HG03108 (cell line): ENCODE results near the gene AP1M2.
"Not testable (repeated sequence)": the region's sequence is repeated elsewhere in the genome, so short reads cannot be mapped to it uniquely, and the experiment has no call there.

Experiments used
- ATAC-seq: cut with Tn5 transposase; IDR thresholded peaks from one replicate; pipeline ENCODE4 v1.9.1; 2021; ENCODE audit warnings: moderate library complexity; ENCODE audit not compliant: unreplicated experiment

The AP1M2 gene

GRCh38 chr19:10565567-10566407, 21.3 kb downstream of the AP1M2 start, which contains the start of gene KRI1:
TSS of gene KRI1 (minus strand) at chr19:10566010. CDS start at chr19:10565999, 11 bp downstream.
- ATAC-seq: peak; percentile 38

DNA sequence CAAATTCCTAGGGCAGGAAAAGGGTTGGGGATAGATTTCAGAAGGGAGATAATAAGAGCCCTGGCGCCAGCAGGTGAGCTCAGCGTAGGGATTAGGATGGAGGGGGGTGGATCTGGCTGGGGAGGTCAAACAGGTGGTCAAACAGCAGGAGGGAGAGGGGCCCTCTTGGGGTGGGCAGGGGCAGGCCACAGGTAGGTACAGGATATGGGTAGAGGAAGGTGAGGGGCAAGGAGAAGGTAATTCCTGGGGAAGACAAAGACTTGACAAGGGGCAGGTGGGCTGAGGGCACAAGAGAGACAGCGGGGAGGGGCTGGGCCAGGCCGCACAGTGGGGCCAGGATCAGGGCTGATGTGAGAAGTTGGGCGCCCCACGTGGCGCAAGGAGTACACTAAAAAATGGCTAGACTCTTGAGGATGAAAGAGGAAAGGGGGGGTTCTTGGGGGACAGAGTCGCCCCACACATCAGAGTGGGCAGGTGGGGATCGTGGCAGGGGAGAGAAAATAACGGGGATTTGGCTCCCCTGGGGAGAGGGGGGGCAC, 22.0 kb downstream of the AP1M2 start:
- ATAC-seq: no peak

DNA sequence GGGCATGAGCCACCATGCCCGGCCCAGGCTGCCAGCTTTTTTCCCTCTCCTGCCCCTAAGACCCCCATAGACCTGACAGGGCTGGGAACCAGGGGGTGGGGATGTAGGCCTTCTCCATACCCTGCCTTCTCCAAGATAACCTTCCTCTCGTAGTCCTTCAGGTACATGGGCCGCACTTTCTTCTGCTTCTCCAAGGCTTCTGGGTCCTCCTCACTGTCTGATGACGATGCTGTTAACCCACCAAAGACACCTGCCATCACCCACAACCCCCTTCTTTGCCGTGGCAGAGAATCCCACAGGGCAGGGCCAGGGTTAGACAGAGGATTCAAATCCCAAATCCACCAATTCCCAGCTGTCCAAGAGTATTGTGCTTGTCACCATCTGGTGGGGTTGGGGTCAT, 24.5 kb downstream of the AP1M2 start:
- no peak for ATAC-seq

DNA sequence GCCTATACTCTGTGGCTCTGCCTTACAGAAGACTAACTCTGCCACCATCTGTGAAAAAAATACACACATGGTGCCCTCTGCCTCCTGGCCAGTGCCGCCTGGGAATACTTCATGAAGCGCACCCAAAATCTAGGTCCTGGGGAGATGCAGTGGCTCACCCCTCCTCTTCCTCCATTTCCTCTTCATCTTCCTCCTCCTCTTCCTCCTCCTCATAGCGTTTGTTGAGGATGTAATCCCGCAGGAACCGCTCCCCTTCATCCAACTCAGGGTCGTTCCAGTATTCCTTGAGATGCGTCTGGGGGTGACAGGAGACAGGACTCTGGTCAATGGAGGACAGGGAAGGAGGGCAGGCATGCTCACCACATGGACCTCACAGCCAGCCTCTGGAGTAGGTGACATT, 27.0 kb downstream of the AP1M2 start:
- no peak for ATAC-seq

DNA sequence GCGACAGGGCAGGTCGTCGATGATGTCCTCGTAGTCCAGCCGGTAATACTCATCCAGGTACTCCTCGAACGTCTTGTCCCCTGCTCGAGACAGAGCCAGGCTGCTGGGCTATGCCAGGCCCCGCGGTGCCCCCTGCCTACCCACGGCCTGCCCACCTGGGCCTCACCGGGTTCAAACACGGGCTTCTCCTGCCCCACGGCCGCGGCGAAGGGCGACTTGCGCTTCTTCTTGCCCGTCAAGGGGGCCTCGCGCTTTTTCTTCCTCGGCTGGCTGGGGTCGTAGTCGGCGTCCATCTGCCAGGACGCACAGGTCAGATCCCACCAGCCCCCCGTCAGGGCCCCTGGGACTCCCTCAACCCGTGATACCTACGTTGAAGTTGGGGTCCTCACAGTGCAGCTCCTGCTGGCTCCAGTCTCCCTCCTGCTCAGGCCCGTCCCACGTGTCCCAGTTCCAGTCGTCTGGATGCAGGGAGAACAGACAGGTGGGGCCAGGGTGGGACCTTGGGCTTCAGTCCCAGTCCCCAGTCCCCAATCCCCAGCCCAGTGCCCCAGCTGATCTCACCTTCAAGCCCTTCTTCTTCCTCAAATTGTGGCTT, 29.4 kb downstream of the AP1M2 start:
- ATAC-seq: no peak

- ATAC-seq: no peak
Measured at GRCh38 chr19:10555610-10555973, 31.5 kb downstream of the AP1M2 start.

DNA sequence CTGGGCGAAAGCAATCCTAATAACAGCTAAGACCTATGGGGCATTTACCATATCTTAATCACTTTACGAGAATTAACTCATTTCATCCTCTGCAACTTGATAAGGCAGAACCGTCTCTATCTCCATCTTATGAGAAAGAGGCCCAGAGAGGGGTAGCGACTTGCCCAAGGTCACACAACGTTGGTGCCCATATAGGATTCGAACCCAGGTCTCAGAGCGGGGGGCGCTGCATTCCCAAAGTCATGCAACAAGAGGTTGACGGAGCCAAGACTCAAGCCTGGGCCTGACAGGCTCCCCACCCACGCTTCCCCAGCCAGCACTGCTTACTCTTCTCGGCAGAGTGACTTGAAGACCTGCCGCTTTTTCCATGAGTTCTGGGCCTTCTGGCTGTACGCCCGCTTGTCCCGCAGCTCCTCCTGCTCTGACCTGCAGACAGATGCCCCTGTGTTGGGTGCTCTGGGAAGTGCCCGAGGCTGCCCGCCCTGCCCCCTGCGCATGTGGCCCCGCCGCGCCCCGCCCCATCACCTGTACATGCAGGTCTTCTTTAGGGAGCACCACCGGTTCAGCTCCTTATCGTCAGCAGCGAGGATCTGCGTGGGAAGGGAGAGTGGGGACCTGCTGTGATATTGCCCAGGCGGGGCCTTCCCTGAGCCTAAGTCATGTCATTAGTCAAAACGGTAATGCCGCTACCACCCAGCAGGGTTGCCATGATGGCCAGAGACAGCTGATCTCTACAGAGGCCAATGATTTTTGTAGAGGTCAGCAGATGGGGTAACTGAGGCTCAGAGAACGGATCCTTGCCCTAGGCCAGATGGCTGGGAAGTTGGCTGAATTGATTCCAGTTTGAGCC, 32.1 kb downstream of the AP1M2 start:
- ATAC-seq: no peak

- peak; percentile 61 for ATAC-seq
Measured at GRCh38 chr19:10553943-10554381, 33.1 kb downstream of the AP1M2 start.

- no peak for ATAC-seq
Measured at GRCh38 chr19:10553087-10553667, 33.9 kb downstream of the AP1M2 start.

GRCh38 chr19:10552510-10553053, 34.5 kb downstream of the AP1M2 start:
- no peak for ATAC-seq

DNA sequence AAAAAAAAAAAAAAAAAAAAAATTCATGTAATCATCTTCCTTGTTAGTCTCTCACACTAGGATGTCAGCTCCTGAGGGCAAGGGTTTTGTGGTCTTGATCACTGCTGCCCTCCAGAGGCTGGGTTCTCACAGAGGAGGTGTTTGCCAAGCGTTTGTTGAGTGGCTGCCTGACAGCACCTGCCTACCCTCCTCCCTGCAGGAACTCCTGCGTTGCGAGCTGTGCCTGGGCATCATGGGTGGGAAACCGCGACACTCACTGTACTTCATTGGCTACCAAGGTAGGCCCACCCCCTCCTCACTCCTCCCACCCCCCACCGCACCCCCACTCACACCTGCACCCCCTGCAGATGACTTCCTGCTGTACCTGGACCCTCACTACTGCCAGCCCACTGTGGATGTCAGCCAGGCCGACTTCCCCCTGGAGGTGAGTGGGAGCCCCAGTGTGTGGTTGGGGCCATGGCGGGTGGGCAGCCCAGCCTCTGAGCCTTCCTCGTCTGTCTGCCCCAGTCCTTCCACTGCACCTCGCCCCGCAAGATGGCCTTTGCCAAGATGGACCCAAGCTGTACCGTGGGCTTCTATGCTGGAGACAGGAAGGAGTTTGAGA, 35.3 kb downstream of the AP1M2 start:
- ATAC-seq: no peak

- ATAC-seq: not testable (repeated sequence)
Measured at GRCh38 chr19:10551006-10551405, 36.1 kb downstream of the AP1M2 start.

GRCh38 chr19:10550336-10550735, 36.8 kb downstream of the AP1M2 start:
- ATAC-seq: no peak

DNA sequence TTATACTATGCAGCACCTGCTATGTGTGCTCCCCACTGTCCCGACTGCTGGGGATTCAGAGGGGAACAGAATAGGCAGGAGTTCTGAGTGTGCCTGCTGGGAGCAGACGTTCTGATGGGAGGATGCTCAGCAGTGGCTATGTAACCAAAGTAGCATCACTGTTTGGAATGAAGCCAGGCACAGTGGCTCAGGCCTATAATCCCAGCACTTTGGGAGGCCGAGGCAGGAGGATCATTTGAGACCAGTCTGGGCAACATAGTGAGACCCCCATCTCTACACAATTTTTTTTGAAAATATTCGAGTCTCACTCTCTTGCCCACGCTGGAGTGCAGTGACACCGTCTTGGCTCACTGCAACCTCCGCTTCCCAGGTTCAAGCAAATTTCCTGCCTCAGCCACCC, 37.4 kb downstream of the AP1M2 start:
- ATAC-seq: no peak

GRCh38 chr19:10548746-10549276, 38.3 kb downstream of the AP1M2 start:
- ATAC-seq: no peak

DNA sequence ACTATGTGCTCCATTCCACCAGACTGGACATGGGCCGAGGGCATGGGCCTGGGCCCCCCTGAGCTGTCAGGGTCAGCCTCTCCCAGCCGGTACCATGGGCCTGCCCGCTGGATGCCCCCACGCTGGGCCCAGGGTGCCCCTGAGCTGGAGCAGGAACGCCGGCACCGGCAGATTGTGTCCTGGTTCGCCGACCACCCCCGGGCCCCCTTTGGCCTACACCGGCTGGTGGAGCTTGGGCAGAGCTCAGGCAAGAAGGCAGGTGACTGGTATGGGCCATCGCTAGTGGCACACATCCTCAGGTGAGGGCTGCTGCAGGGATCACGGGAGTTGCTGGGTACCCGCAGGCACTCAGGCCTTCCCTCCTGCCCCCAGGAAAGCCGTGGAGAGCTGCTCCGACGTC, 40.3 kb downstream of the AP1M2 start:
- ATAC-seq: no peak

DNA sequence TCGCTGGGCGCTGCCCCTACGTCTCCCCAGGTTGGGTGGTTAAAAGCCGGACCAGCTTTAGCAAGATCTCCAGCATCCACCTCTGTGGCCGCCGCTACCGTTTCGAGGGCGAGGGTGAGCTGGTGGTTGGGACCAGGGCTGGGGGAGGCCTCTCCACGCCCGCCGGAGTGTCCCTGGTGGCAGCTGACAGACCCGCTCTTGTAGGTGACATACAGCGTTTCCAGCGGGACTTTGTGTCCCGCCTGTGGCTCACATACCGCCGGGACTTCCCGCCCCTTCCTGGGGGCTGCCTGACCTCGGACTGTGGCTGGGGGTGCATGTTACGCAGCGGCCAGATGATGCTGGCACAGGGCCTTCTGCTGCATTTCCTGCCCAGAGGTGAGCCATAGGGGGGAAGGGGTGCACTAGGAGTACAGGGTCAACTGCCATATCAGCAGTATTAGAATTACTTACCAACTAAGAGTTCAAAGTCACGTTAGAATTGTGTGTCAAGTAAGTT, 42.3 kb downstream of the AP1M2 start:
- no peak for ATAC-seq

DNA sequence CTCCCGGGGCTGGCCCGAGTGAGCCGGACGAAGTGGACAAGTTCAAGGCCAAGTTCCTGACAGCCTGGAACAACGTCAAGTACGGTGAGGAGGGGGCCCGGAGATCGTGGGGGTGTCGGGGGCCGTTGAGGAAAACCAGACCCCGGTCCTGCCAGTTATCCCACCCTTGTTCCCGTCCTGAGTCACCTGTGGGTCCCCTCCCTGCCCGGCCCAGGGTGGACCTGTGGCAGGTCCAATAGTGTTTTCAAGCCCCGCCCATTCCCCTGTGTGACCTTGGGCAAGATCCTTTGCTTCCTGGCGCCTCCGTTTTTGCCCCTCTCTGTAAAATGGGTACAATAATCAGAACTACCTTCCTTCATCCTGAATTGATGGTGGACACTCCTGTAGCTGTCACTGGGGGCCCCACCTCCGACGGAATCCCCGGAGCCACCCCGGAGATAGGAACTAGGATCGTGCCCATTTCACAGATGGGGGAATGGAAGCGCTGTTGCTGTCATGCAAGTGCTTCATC, 42.8 kb downstream of the AP1M2 start:
- ATAC-seq: no peak

DNA sequence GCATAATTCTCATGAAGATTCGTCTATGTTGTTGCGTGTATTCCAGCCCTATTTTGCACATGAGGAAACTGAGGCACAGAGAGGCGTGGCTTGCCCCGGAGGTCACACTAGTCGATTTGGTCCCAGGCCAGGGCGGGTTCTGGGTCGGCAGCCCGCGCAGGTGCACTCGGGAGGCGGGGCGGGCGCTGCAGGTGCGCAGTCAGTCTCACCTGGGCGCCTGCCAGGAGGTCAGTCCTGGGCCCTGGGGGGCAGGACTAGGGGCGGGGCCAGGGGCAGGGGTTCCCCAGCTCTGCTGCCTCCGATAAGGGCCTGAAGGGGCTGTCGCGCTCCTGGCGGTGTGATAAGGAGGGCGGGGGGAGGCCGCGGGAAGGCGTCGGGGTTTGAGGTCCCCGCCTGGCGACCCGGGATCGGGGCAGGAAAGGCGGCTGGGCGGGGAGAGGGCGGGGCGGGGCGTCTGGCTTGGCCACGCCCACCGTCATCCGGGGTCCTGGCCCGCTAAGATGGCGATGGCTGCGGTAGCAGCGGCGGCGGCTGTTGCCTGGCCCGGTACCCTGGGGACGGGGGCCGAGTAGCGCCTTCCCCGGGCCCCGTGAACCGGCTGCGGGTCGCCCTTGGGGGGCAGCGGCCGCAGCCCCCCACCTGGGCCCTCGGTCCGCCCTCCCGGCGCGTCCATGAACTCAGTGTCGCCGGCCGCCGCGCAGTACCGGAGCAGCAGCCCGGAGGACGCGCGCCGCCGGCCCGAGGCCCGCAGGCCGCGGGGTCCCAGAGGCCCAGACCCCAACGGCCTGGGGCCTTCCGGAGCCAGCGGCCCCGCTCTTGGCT, 43.5 kb downstream of the AP1M2 start, which contains the start of gene ATG4D:
Gene ATG4D (plus strand): TSS at position 485 of the 822 bp plus-strand sequence. CDS start 187 bp downstream, at position 672.
- peak; percentile 73 for ATAC-seq
